Right lobe of liver (tissue), 6 donors: ENCODE data around the gene SLC24A5. TPM values are rescaled to one million over a fixed set of nuclear protein-coding genes. Genes with fewer than 3 reads are reported as not detected.

Experiments
- ATAC-seq, 4 donors: fragments of 200-7000 bp; cut with Tn5 transposase; one replicate each; pipeline ENCODE4 v1.9.1; 2020; ENCODE audit warnings: mild to moderate bottlenecking in 4 of 4, moderate library complexity in 4 of 4
- DNase-seq, 3 donors: peaks; one replicate each; pipeline ENCODE4 v3.0.0-alpha.2; 2020
- H3K27ac ChIP-seq, 3 donors: fragments of 200-600 bp; one replicate each; pipeline ENCODE4 v1.8.0; 2022
- H3K27me3 ChIP-seq, 2 donors: fragments of 200-600 bp; one replicate each; pipeline ENCODE4 v1.8.0; 2022
- H3K36me3 ChIP-seq, 4 donors: fragments of 200-600 bp; sonication (generic) in 1 of 4; one replicate each; pipeline versions ENCODE4 v1.5.1 to v1.8.0; 2017 to 2022; ENCODE audit warnings: control low read depth in 1 of 4
- H3K4me1 ChIP-seq, 4 donors: fragments of 200-600 bp; sonication (generic) in 1 of 4; one replicate each; pipeline versions ENCODE4 v1.5.1 to v1.8.0; 2017 to 2022; ENCODE audit warnings: control low read depth in 1 of 4
- H3K4me3 ChIP-seq, 3 donors: fragments of 200-600 bp; one replicate each; pipeline ENCODE4 v1.8.0; 2022
- H3K9me3 ChIP-seq, 4 donors: fragments of 200-600 bp; sonication (generic) in 1 of 4; one replicate each; pipeline versions ENCODE4 v1.5.1 to v1.8.0; 2017 to 2022; ENCODE audit warnings: control low read depth in 1 of 4
- CTCF ChIP-seq, 4 donors: fragments of 200-600 bp in 3 of 4; fragments of 450-650 bp in 1 of 4; IDR thresholded peaks; one replicate each; pipeline versions ENCODE4 v1.5.1 to v1.8.0; 2016 to 2022; ENCODE audit warnings: antibody characterized with exemption in 4 of 4, mild to moderate bottlenecking in 2 of 4
- POLR2A ChIP-seq: fragments of 450-650 bp; IDR thresholded peaks from one replicate; pipeline ENCODE4 v1.6.1; 2017; ENCODE audit warnings: antibody characterized with exemption, mild to moderate bottlenecking
- WGBS: methylation state at CpG from one replicate; pipeline ENCODE4 v1.1.6; 2018; ENCODE audit warnings: low coverage, low lambda C conversion rate; ENCODE audit not compliant: insufficient coverage; ENCODE audit errors: missing lambda C conversion rate; 5-methylcytosine and 5-hydroxymethylcytosine counted together
- intact Hi-C, 2 donors: fragments of 100-400 bp; cut with DNase I; formaldehyde crosslinking; loops; one replicate each; pipeline versions ENCODE4 v1.11.2 to v1.14.1; 2022
- total RNA-seq, 6 experiments: library from RNA; depleted of rRNA in 2 of 6; stranded (reverse); fragments of >200 nt in 2 of 6; fragmentation: NEBNext Ultra II Directional in 3 of 6; extraction: Animal tissue kit (Norgen Biotek cat#: 25700) in 3 of 6; gene quantifications; one replicate each; pipeline versions ENCODE4 v1.1.0 to v1.2.4, GENCODE V29; 2016 to 2023
- donor health status: DM: no; HTN: yes; CAD: no.
- donor health status: DM: no; HTN: no; CAD: no.
- donor health status: DM: no; HTN: no; CAD: no.
- donor health status: DM: no; HTN: yes; CAD: no.
- donor health status: DM: no; HTN: yes; CAD: no.

Gene SLC24A5
- total RNA-seq, 6 experiments from 2014 or later, result not detected

- H3K4me1 ChIP-seq, result no peaks in the 10 kb centered on the region
- H3K36me3 ChIP-seq, result no peaks in the 10 kb centered on the region
- 32% methylated on average over 4 of the region's 6 CpGs for WGBS
- TF ChIP-seq POLR2A (no peak), CTCF (IDR thresholded peaks at IDR 0.05) (no peak)
- no peaks in the 10 kb centered on the region for H3K9me3 ChIP-seq
- no peak overlapping the region for H3K4me3 ChIP-seq
- intact Hi-C loops, result no loop called here
- no peak overlapping the region for H3K27ac ChIP-seq
- no peaks in the 10 kb centered on the region for H3K27me3 ChIP-seq
- no peak for ATAC-seq
- DNase-seq, result no peak
Observed at GRCh38 chr15:48132874-48133273, 12.1 kb downstream of the SLC24A5 start.

GRCh38 chr15:48143856-48144255, 23.1 kb downstream of the SLC24A5 start:
- ATAC-seq (no peak), DNase-seq (no peak)
- TF ChIP-seq POLR2A (no peak), CTCF (IDR thresholded peaks at IDR 0.05) (no peak)
- Histone ChIP-seq H3K4me1 (no peaks in the 10 kb centered on the region), H3K27me3 (no peaks in the 10 kb centered on the region), H3K9me3 (no peaks in the 10 kb centered on the region), H3K4me3 (no peak overlapping the region), H3K36me3 (no peaks in the 10 kb centered on the region), H3K27ac (no peak overlapping the region)
- intact Hi-C loops, result no loop called here
- WGBS, result 39% methylated on average over 1 of the region's 1 CpG

GRCh38 chr15:48144889-48145288, 24.1 kb downstream of the SLC24A5 start:
- no peaks in the 10 kb centered on the region for H3K9me3 ChIP-seq
- no peak for TF ChIP-seq CTCF (IDR thresholded peaks at IDR 0.05)
- no peak for TF ChIP-seq POLR2A
- H3K4me1 ChIP-seq, result no peaks in the 10 kb centered on the region
- intact Hi-C loops, result no loop called here
- H3K27ac ChIP-seq, result no peak overlapping the region
- DNase-seq (no peak), ATAC-seq (no peak)
- no peaks in the 10 kb centered on the region for H3K36me3 ChIP-seq
- WGBS, result 27% methylated on average over 1 of the region's 1 CpG
- no peaks in the 10 kb centered on the region for H3K27me3 ChIP-seq
- no peak overlapping the region for H3K4me3 ChIP-seq

GRCh38 chr15:48145923-48146322, 25.1 kb downstream of the SLC24A5 start:
- Histone ChIP-seq H3K27ac (no peak overlapping the region), H3K27me3 (no peaks in the 10 kb centered on the region), H3K36me3 (no peaks in the 10 kb centered on the region), H3K9me3 (no peaks in the 10 kb centered on the region), H3K4me1 (no peaks in the 10 kb centered on the region), H3K4me3 (no peak overlapping the region)
- intact Hi-C loops, result no loop called here
- DNase-seq (no peak), ATAC-seq (no peak)
- no peak for TF ChIP-seq CTCF (IDR thresholded peaks at IDR 0.05)
- no peak for TF ChIP-seq POLR2A

- no peaks in the 10 kb centered on the region for H3K27me3 ChIP-seq
- no peaks in the 10 kb centered on the region for H3K9me3 ChIP-seq
- TF ChIP-seq CTCF (IDR thresholded peaks at IDR 0.05) (no peak), POLR2A (no peak)
- no peak overlapping the region for H3K27ac ChIP-seq
- intact Hi-C loops, result no loop called here
- no peak for ATAC-seq
- DNase-seq, result no peak
- no peaks in the 10 kb centered on the region for H3K4me1 ChIP-seq
- H3K4me3 ChIP-seq, result no peak overlapping the region
- no peaks in the 10 kb centered on the region for H3K36me3 ChIP-seq
Observed at GRCh38 chr15:48147358-48147757, 26.6 kb downstream of the SLC24A5 start.
